PC-3 (cell line): Measurements from ENCODE around the gene COL5A2.

ENCODE experiments used
- EZH2 ChIP-seq: fragments of 300-600 bp; sonication (generic); IDR thresholded peaks from one replicate; pipeline ENCODE4 v1.6.1; 2017; ENCODE audit warnings: antibody characterized with exemption, mild to moderate bottlenecking, low read length; ENCODE audit not compliant: unreplicated experiment
- EZH2phosphoT487 ChIP-seq: fragments of 300-600 bp; sonication (generic); IDR thresholded peaks from 2 replicates; pipeline ENCODE4 v1.6.1; 2018; ENCODE audit warnings: mild to moderate bottlenecking, antibody characterized with exemption, low read length, borderline replicate concordance
- TF ChIP-seq, protein P1 (sequence below): fragments of 300-600 bp; sonication (generic); conservative IDR thresholded peaks from 2 replicates; pipeline ENCODE4 v1.5.1; 2017; ENCODE audit warnings: antibody characterized with exemption, low read depth, mild to moderate bottlenecking, low read length

DNA sequence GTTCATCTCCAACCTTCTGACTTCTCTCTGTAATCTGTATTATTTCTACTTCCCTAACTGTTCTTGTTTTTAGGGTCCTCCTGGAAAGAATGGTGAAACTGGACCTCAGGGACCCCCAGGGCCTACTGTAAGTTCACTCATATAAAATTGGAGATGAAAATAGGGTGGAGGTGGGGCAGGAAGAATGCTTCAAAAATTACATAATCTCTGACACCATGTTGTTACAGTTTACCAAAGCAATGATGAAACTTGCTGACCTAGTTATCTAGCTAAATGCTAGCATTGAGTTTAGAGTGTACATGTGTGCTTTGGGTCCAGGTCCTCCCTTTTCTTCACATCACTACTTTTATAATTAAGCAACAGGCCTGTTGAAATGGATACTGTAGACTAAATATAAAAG is 182.3 kb downstream of the COL5A2 start:
- TF ChIP-seq EZH2 (no peak), EZH2phosphoT487 (no peak)
- TF ChIP-seq, protein P1, sequence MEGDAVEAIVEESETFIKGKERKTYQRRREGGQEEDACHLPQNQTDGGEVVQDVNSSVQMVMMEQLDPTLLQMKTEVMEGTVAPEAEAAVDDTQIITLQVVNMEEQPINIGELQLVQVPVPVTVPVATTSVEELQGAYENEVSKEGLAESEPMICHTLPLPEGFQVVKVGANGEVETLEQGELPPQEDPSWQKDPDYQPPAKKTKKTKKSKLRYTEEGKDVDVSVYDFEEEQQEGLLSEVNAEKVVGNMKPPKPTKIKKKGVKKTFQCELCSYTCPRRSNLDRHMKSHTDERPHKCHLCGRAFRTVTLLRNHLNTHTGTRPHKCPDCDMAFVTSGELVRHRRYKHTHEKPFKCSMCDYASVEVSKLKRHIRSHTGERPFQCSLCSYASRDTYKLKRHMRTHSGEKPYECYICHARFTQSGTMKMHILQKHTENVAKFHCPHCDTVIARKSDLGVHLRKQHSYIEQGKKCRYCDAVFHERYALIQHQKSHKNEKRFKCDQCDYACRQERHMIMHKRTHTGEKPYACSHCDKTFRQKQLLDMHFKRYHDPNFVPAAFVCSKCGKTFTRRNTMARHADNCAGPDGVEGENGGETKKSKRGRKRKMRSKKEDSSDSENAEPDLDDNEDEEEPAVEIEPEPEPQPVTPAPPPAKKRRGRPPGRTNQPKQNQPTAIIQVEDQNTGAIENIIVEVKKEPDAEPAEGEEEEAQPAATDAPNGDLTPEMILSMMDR: no peak
